GM19438 (cell line): ENCODE measurements around the gene AREL1.

Experiments used
- ATAC-seq: cut with Tn5 transposase; IDR thresholded peaks from one replicate; pipeline ENCODE4 v1.9.1; 2021; ENCODE audit warnings: low read depth; ENCODE audit not compliant: unreplicated experiment

Gene AREL1

GRCh38 chr14:74698465-74698864, 14.4 kb downstream of the AREL1 start:
- ATAC-seq, result no peak

GRCh38 chr14:74697976-74698375, 14.9 kb downstream of the AREL1 start:
- ATAC-seq, result no peak

- no peak for ATAC-seq
Measured at GRCh38 chr14:74697543-74697942, 15.3 kb downstream of the AREL1 start.

GRCh38 chr14:74697011-74697410, 15.9 kb downstream of the AREL1 start:
- no peak for ATAC-seq

- no peak for ATAC-seq
Measured at GRCh38 chr14:74695406-74695805, 17.5 kb downstream of the AREL1 start.

- no peak for ATAC-seq
Measured at GRCh38 chr14:74693191-74693590, 19.7 kb downstream of the AREL1 start.

- ATAC-seq, result no peak
Measured at GRCh38 chr14:74691456-74691855, 21.4 kb downstream of the AREL1 start.

- ATAC-seq, result no peak
Measured at GRCh38 chr14:74685921-74686678, 26.8 kb downstream of the AREL1 start.

- no peak for ATAC-seq
Measured at GRCh38 chr14:74685056-74685455, 27.8 kb downstream of the AREL1 start.

- no peak for ATAC-seq
Measured at GRCh38 chr14:74684434-74684833, 28.4 kb downstream of the AREL1 start.

- ATAC-seq, result no peak
Measured at GRCh38 chr14:74683406-74683805, 29.5 kb downstream of the AREL1 start.

GRCh38 chr14:74682169-74682952, 30.5 kb downstream of the AREL1 start:
- no peak for ATAC-seq

- no peak for ATAC-seq
Measured at GRCh38 chr14:74675219-74675618, 37.7 kb downstream of the AREL1 start.

GRCh38 chr14:74673768-74674167, 39.1 kb downstream of the AREL1 start:
- ATAC-seq, result no peak

- no peak for ATAC-seq
Measured at GRCh38 chr14:74671789-74672188, 41.1 kb downstream of the AREL1 start.

- no peak for ATAC-seq
Measured at GRCh38 chr14:74670726-74671411, 42.0 kb downstream of the AREL1 start.

- no peak for ATAC-seq
Measured at GRCh38 chr14:74669846-74670245, 43.0 kb downstream of the AREL1 start.

GRCh38 chr14:74669256-74669655, 43.6 kb downstream of the AREL1 start:
- ATAC-seq, result no peak

- ATAC-seq, result no peak
Measured at GRCh38 chr14:74667758-74668157, 45.1 kb downstream of the AREL1 start.

GRCh38 chr14:74664717-74665116, 48.2 kb downstream of the AREL1 start:
- ATAC-seq, result no peak

- ATAC-seq, result no peak
Measured at GRCh38 chr14:74663884-74664283, 49.0 kb downstream of the AREL1 start.
